Mucosa of stomach (tissue), 1 donor: ENCODE data around the gene TRAF3IP3.
A peak's percentile ranks its signal among the peaks of the same experiment; 100 is the strongest.

Experiments
- H3K27me3 ChIP-seq: one replicate; pipeline ENCODE4 v1.7.0; 2013; ENCODE audit warnings: mild to moderate bottlenecking, low read length; ENCODE audit not compliant: control insufficient read depth, insufficient read depth
- H3K36me3 ChIP-seq: one replicate; pipeline ENCODE4 v1.7.0; 2013; ENCODE audit warnings: low read length; ENCODE audit not compliant: control insufficient read depth, insufficient read depth
- H3K4me1 ChIP-seq: one replicate; pipeline ENCODE4 v1.7.0; 2013; ENCODE audit warnings: mild to moderate bottlenecking, low read length; ENCODE audit not compliant: control insufficient read depth, insufficient read depth
- H3K4me3 ChIP-seq: one replicate; pipeline ENCODE4 v1.7.0; 2013; ENCODE audit warnings: low read length
- H3K9ac ChIP-seq: one replicate; pipeline ENCODE4 v1.7.0; 2013; ENCODE audit warnings: mild to moderate bottlenecking, low read length, moderate library complexity
- H3K9me3 ChIP-seq: one replicate; pipeline ENCODE4 v1.7.0; 2013; ENCODE audit warnings: mild to moderate bottlenecking, low read length, moderate library complexity; ENCODE audit not compliant: control insufficient read depth
- donor health status: Pancreatic carcinoma.

TRAF3IP3 gene

GRCh38 chr1:209756615-209757445, 977 bp downstream of the TRAF3IP3 start:
- H3K9ac ChIP-seq = peak overlapping the region; percentile 17
- H3K9me3 ChIP-seq = no peaks in the 10 kb centered on the region
- peaks cover 6% of the 10 kb centered on the region for H3K4me1 ChIP-seq
- H3K4me3 ChIP-seq = no peak overlapping the region
- no peaks in the 10 kb centered on the region for H3K27me3 ChIP-seq
- H3K36me3 ChIP-seq = no peaks in the 10 kb centered on the region

- Histone ChIP-seq H3K9me3 (no peaks in the 10 kb centered on the region), H3K4me1 (peaks cover 6% of the 10 kb centered on the region), H3K27me3 (no peaks in the 10 kb centered on the region), H3K36me3 (no peaks in the 10 kb centered on the region), H3K4me3 (no peak overlapping the region), H3K9ac (no peak overlapping the region)
Observed at GRCh38 chr1:209758400-209758799, 2.5 kb downstream of the TRAF3IP3 start.

- H3K9ac ChIP-seq = no peak overlapping the region
- H3K4me3 ChIP-seq = no peak overlapping the region
- peaks cover 6% of the 10 kb centered on the region for H3K4me1 ChIP-seq
Observed at GRCh38 chr1:209759829-209760359, 4.0 kb downstream of the TRAF3IP3 start.

GRCh38 chr1:209761011-209761635, 5.3 kb downstream of the TRAF3IP3 start:
- Histone ChIP-seq H3K36me3 (no peaks in the 10 kb centered on the region), H3K4me3 (no peak overlapping the region), H3K27me3 (no peaks in the 10 kb centered on the region), H3K9ac (no peak overlapping the region), H3K4me1 (peaks cover 6% of the 10 kb centered on the region), H3K9me3 (no peaks in the 10 kb centered on the region)

More at GRCh38 chr1:209759829-209760359, 4.0 kb downstream of the TRAF3IP3 start:
- H3K9me3 ChIP-seq = no peaks in the 10 kb centered on the region
- no peaks in the 10 kb centered on the region for H3K36me3 ChIP-seq
- H3K27me3 ChIP-seq = no peaks in the 10 kb centered on the region

DNA sequence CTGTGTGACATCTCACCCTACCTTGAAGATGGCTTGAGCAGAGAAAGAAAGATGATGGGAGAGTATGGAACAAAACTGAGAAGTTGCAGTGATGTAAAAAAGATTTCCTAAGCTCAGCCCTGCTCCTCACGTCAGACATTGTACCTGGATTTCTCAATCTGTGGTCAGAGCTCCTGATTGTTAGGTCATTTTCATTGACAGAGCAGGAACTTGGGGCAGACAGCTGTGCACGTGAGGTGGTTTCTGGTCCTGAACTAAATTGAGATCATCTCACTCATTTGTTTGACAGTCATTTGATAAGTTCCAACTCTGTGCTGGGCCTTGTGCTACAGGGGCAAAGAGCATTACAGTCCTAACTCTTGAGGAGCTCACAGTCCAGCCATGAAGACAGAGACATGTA, 10.2 kb downstream of the TRAF3IP3 start:
- H3K36me3 ChIP-seq = no peaks in the 10 kb centered on the region
- H3K4me1 ChIP-seq = peaks cover 9% of the 10 kb centered on the region
- no peaks in the 10 kb centered on the region for H3K27me3 ChIP-seq

GRCh38 chr1:209767096-209767495, 11.2 kb downstream of the TRAF3IP3 start:
- Histone ChIP-seq H3K36me3 (no peaks in the 10 kb centered on the region), H3K4me1 (peaks cover 9% of the 10 kb centered on the region), H3K27me3 (no peaks in the 10 kb centered on the region), H3K4me3 (no peak overlapping the region), H3K9me3 (no peaks in the 10 kb centered on the region), H3K9ac (no peak overlapping the region)

More for the DNA sequence above, 10.2 kb downstream of the TRAF3IP3 start:
- H3K4me3 ChIP-seq = no peak overlapping the region
- no peak overlapping the region for H3K9ac ChIP-seq
- no peaks in the 10 kb centered on the region for H3K9me3 ChIP-seq

DNA sequence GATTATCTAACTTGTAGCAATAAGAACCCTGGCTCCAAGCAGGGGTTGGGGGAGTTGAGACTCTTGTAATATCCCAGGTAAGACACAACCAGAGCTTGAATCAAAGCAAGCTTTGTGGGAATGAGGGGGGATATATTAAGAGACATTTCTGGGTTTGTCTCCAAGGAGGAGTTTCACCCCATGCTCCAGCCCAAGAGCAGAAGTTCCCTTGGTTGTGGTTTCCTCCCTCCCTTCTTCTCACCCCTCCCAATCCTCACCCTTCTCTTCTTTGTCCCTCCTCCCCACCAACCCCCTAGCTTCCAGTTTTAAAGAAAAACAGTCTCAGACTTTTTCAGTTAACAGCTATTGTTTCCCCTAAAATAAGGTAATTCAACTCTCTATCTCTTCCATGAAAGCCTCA, 11.9 kb downstream of the TRAF3IP3 start:
- no peak overlapping the region for H3K9ac ChIP-seq
- H3K4me3 ChIP-seq = no peak overlapping the region
- no peaks in the 10 kb centered on the region for H3K9me3 ChIP-seq
- H3K36me3 ChIP-seq = no peaks in the 10 kb centered on the region
- peaks cover 9% of the 10 kb centered on the region for H3K4me1 ChIP-seq
- H3K27me3 ChIP-seq = no peaks in the 10 kb centered on the region

- H3K9me3 ChIP-seq = no peaks in the 10 kb centered on the region
- no peak overlapping the region for H3K4me3 ChIP-seq
- no peak overlapping the region for H3K9ac ChIP-seq
- H3K36me3 ChIP-seq = no peaks in the 10 kb centered on the region
- H3K4me1 ChIP-seq = peaks cover 9% of the 10 kb centered on the region
- no peaks in the 10 kb centered on the region for H3K27me3 ChIP-seq
Observed at GRCh38 chr1:209768354-209768774, 12.5 kb downstream of the TRAF3IP3 start.

GRCh38 chr1:209769171-209769904, 13.5 kb downstream of the TRAF3IP3 start:
- H3K9me3 ChIP-seq = no peaks in the 10 kb centered on the region
- no peaks in the 10 kb centered on the region for H3K27me3 ChIP-seq
- no peaks in the 10 kb centered on the region for H3K36me3 ChIP-seq
- no peak overlapping the region for H3K4me3 ChIP-seq
- peaks cover 9% of the 10 kb centered on the region for H3K4me1 ChIP-seq
- H3K9ac ChIP-seq = no peak overlapping the region

DNA sequence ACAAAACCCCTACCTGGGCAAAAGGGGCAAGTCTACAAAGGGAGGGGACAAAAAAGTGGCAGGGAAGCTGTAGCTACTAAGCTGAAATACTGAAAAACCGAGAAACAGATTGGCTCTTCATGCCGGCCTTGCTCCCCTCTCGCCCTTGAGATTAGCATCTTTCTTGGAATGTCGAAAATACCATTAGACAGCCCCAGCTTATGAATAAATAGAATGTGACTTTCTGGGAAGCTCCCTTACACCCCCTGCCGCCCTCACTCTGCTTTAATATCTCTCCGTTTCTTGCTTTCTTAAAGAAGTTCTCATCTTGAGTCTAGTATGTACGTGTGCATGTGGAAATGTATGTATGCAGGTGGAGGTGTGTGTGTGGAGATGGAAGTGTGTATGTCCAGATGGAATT, 14.1 kb downstream of the TRAF3IP3 start:
- H3K9ac ChIP-seq = no peak overlapping the region
- no peaks in the 10 kb centered on the region for H3K9me3 ChIP-seq
- no peak overlapping the region for H3K4me3 ChIP-seq
- H3K4me1 ChIP-seq = peaks cover 9% of the 10 kb centered on the region
- H3K36me3 ChIP-seq = no peaks in the 10 kb centered on the region
- H3K27me3 ChIP-seq = no peaks in the 10 kb centered on the region

DNA sequence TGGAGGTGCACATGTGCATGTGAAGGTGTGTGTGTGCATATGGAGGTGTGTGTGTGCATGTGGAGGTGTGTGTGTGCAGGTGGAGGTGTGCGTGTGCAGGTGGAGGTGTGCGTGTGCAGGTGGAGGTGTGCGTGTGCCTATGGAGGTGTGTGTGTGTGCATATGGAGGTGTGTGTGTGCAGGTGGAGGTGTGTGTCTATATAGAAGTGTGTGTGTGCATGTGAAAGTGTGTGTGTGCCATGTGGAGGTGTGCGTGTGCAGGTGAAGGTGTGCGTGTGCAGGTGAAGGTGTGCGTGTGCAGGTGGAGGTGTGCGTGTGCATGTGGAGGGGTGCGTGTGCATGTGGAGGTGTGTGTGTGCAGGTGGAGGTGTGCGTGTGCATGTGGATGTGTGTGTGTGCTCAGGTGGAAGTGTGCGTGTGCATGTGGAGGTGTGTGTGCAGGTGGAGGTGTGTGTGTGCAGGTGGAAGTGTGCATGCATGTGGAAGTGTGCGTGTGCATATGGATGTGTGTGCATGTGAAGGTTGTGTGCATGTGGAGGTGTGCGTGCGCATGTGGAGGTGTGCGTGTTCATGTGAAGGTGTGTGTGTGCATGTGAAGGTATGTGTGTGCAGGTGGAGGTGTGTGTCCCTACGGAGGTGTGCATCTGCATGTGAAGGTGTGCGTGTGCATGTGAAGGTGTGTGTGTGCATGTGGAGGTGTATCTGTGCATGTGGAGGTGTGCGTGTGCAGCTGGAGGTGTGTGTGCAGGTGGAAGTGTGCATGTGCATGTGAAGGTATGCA, 15.0 kb downstream of the TRAF3IP3 start:
- Histone ChIP-seq H3K9me3 (no peaks in the 10 kb centered on the region), H3K27me3 (no peaks in the 10 kb centered on the region), H3K4me1 (peaks cover 9% of the 10 kb centered on the region), H3K9ac (no peak overlapping the region), H3K4me3 (no peak overlapping the region), H3K36me3 (no peaks in the 10 kb centered on the region)
